Uterus (tissue), 2 donors: ENCODE data around the gene C6orf15.

Source experiments
- POLR2A ChIP-seq, 2 donors: fragments of 450-650 bp; IDR thresholded peaks; one replicate each; pipeline ENCODE4 v1.6.1; 2016; ENCODE audit warnings: antibody characterized with exemption in 2 of 2, mild to moderate bottlenecking in 1 of 2, moderate library complexity in 1 of 2
- TF ChIP-seq, protein P1 (sequence below), 4 experiments: fragments of 200-600 bp in 2 of 4; fragments of 450-650 bp in 2 of 4; sonication (generic) in 2 of 4; IDR thresholded peaks; one replicate each; pipeline ENCODE4 v1.5.1; 2016 to 2019; ENCODE audit warnings: antibody characterized with exemption in 4 of 4, mild to moderate bottlenecking in 2 of 4, moderate library complexity in 1 of 4

DNA sequence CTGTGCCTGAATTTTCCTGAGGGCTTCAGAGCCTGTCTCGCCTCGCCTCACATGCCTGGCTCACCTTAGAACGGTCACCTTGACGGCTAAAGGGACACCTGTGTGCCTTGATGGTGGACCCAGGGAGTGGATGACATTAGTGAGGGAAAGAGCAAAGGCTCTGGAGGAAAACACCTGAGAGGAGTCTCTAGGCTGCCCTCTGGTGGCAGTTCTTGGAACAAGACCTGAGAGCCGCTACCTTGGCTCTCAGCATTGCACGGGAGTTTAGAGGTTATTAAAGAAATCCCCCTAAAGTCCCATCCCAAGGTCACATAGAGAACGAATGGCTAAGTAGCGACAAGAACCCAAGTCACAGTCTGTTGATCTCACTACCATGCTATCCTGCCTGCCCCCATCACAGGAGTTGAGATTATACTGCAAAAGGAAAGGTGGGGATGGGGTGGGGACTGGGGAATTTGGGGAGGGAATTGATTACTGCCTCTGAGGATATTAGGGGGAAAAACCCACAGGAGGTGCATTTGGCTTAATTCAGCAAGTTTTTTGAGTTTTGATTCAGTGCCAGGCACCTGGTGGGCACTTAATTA is 15.8 kb upstream of the C6orf15 start:
- TF ChIP-seq, protein P1, sequence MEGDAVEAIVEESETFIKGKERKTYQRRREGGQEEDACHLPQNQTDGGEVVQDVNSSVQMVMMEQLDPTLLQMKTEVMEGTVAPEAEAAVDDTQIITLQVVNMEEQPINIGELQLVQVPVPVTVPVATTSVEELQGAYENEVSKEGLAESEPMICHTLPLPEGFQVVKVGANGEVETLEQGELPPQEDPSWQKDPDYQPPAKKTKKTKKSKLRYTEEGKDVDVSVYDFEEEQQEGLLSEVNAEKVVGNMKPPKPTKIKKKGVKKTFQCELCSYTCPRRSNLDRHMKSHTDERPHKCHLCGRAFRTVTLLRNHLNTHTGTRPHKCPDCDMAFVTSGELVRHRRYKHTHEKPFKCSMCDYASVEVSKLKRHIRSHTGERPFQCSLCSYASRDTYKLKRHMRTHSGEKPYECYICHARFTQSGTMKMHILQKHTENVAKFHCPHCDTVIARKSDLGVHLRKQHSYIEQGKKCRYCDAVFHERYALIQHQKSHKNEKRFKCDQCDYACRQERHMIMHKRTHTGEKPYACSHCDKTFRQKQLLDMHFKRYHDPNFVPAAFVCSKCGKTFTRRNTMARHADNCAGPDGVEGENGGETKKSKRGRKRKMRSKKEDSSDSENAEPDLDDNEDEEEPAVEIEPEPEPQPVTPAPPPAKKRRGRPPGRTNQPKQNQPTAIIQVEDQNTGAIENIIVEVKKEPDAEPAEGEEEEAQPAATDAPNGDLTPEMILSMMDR (IDR thresholded peaks at IDR 0.05) = peak; percentile 62 to 84 (median 75)
- no peak for TF ChIP-seq POLR2A (IDR thresholded peaks at IDR 0.05)
